Natural killer cell (primary cell): ENCODE data around the gene RBPJL. TPM values are rescaled to one million over a fixed set of nuclear protein-coding genes. Genes with fewer than 3 reads are reported as not detected.

Source experiments
- ATAC-seq, 3 donors: fragments of 150-1000 bp in 2 of 3; fragments of 200-7000 bp in 1 of 3; cut with Tn5 transposase; 1 replicate in 1 of 3; 2 replicates in 2 of 3; pipeline ENCODE4 v1.10.0; 2021; ENCODE audit warnings: mild to moderate bottlenecking in 2 of 3, moderate library complexity in 2 of 3
- DNase-seq, 2 donors: peaks; one replicate each; pipeline versions ENCODE4 v3.0.0 to v3.0.0-alpha.2; 2013 to 2021; ENCODE audit warnings: mixed read lengths in 1 of 2
- H3K27ac ChIP-seq: one replicate; pipeline ENCODE4 v1.5.1; 2013; ENCODE audit warnings: mild to moderate bottlenecking, low read length
- H3K27me3 ChIP-seq: one replicate; pipeline ENCODE4 v1.6.1; 2013; ENCODE audit warnings: low read length; ENCODE audit not compliant: control insufficient read depth, insufficient read depth
- H3K36me3 ChIP-seq: one replicate; pipeline ENCODE4 v1.6.1; 2013; ENCODE audit warnings: low read length; ENCODE audit not compliant: control insufficient read depth, insufficient read depth
- H3K4me1 ChIP-seq: one replicate; pipeline ENCODE4 v1.6.1; 2013; ENCODE audit warnings: low read length; ENCODE audit not compliant: control insufficient read depth, insufficient read depth
- H3K4me3 ChIP-seq: one replicate; pipeline ENCODE4 v1.5.1; 2013; ENCODE audit warnings: low read length
- H3K9me3 ChIP-seq: one replicate; pipeline ENCODE4 v1.6.1; 2013; ENCODE audit warnings: low read length; ENCODE audit not compliant: control insufficient read depth, insufficient read depth
- H3K27ac Mint-ChIP-seq, 2 donors: one replicate each; pipeline ENCODE4 v1.8.0; 2022; ENCODE audit warnings: mild to moderate bottlenecking in 2 of 2, mixed read lengths in 2 of 2, moderate library complexity in 1 of 2
- H3K27me3 Mint-ChIP-seq, 2 donors: one replicate each; pipeline ENCODE4 v1.8.0; 2022; ENCODE audit warnings: low read depth in 2 of 2, mixed read lengths in 2 of 2
- H3K36me3 Mint-ChIP-seq: one replicate; pipeline ENCODE4 v1.8.0; 2022; ENCODE audit warnings: mixed read lengths
- H3K4me1 Mint-ChIP-seq, 2 donors: one replicate each; pipeline ENCODE4 v1.8.0; 2022; ENCODE audit warnings: mixed read lengths in 2 of 2
- H3K4me3 Mint-ChIP-seq: one replicate; pipeline ENCODE4 v1.8.0; 2022; ENCODE audit warnings: mild to moderate bottlenecking, moderate library complexity, mixed read lengths
- H3K9me3 Mint-ChIP-seq, 2 donors: one replicate each; pipeline ENCODE4 v1.8.0; 2022; ENCODE audit warnings: mixed read lengths in 2 of 2
- CTCF ChIP-seq: fragments of 200-600 bp; IDR thresholded peaks from one replicate; pipeline ENCODE4 v1.8.0; 2022; ENCODE audit warnings: antibody characterized with exemption
- WGBS: methylation state at CpG from one replicate; pipeline ENCODE4 v1.1.7; 2013; ENCODE audit warnings: missing lambda C conversion rate; ENCODE audit not compliant: insufficient coverage; 5-methylcytosine and 5-hydroxymethylcytosine counted together
- intact Hi-C: fragments of 100-400 bp; cut with micrococcal nuclease; formaldehyde crosslinking; loops from one replicate; pipeline ENCODE4 v1.14.2; 2022
- total RNA-seq, 4 donors: library from RNA; stranded (reverse); fragments of 120-200 nt in 1 of 4; gene quantifications; one replicate each; pipeline versions ENCODE4 v1.2.3 to v1.2.4, GENCODE V29; 2013 to 2022

The RBPJL gene
- total RNA-seq, 3 donors from 2014 or later (not counting 1 experiment from before 2014, with no cell fraction given): not detected

GRCh38 chr20:45365444-45365970 lies 58.9 kb downstream of the RBPJL start:
- Mint-ChIP-seq H3K36me3 (peaks cover 9% of the 10 kb centered on the region), H3K4me1 (peaks cover 47 to 56% of the 10 kb centered on the region in 2 donors), H3K4me3 (peak overlapping the region; percentile 47), H3K27ac (peak overlapping the region in 1 of 2 donors; percentile 99), H3K27me3 (no peaks in the 10 kb centered on the region), H3K9me3 (no peaks in the 10 kb centered on the region)
- no peak for TF ChIP-seq CTCF
- Histone ChIP-seq H3K27ac (no peak overlapping the region), H3K4me1 (peaks cover 36% of the 10 kb centered on the region), H3K36me3 (peaks cover 31% of the 10 kb centered on the region), H3K4me3 (no peak overlapping the region), H3K27me3 (no peaks in the 10 kb centered on the region), H3K9me3 (no peaks in the 10 kb centered on the region)
- ATAC-seq (no peak), DNase-seq (no peak)
- intact Hi-C loops: no loop called here
- 98% methylated on average over 5 of the region's 5 CpGs for WGBS

- WGBS: 100% methylated on average over 1 of the region's 1 CpG
- no peaks in the 10 kb centered on the region for H3K9me3 Mint-ChIP-seq
- no peaks in the 10 kb centered on the region for H3K27me3 Mint-ChIP-seq
- DNase-seq (no peak), ATAC-seq (no peak)
- H3K4me3 Mint-ChIP-seq: peak overlapping the region; percentile 25
- H3K4me1 ChIP-seq: peaks cover 36% of the 10 kb centered on the region
- no peaks in the 10 kb centered on the region for H3K9me3 ChIP-seq
- peaks cover 31% of the 10 kb centered on the region for H3K36me3 ChIP-seq
- H3K4me3 ChIP-seq: no peak overlapping the region
- no peak for TF ChIP-seq CTCF
- H3K4me1 Mint-ChIP-seq: peaks cover 47 to 56% of the 10 kb centered on the region in 2 donors
- no peak overlapping the region for H3K27ac Mint-ChIP-seq
- intact Hi-C loops: no loop called here
- no peak overlapping the region for H3K27ac ChIP-seq
- H3K36me3 Mint-ChIP-seq: peaks cover 9% of the 10 kb centered on the region
- H3K27me3 ChIP-seq: no peaks in the 10 kb centered on the region
Observed at GRCh38 chr20:45366192-45366591, 59.6 kb downstream of the RBPJL start.

- peaks cover 9% of the 10 kb centered on the region for H3K36me3 Mint-ChIP-seq
- no peaks in the 10 kb centered on the region for H3K27me3 Mint-ChIP-seq
- WGBS: 86% methylated on average over 11 of the region's 11 CpGs
- no peak overlapping the region for H3K4me3 Mint-ChIP-seq
- H3K27ac Mint-ChIP-seq: peak overlapping the region; percentile 83 to 88
- H3K9me3 Mint-ChIP-seq: no peaks in the 10 kb centered on the region
- no peak for TF ChIP-seq CTCF
- no peaks in the 10 kb centered on the region for H3K27me3 ChIP-seq
- ATAC-seq (no peak), DNase-seq (no peak)
- H3K36me3 ChIP-seq: peaks cover 31% of the 10 kb centered on the region
- intact Hi-C loops: no loop called here
- peaks cover 47 to 61% of the 10 kb centered on the region in 2 donors for H3K4me1 Mint-ChIP-seq
- H3K4me1 ChIP-seq: peaks cover 36% of the 10 kb centered on the region
- H3K27ac ChIP-seq: no peak overlapping the region
- H3K4me3 ChIP-seq: no peak overlapping the region
- H3K9me3 ChIP-seq: no peaks in the 10 kb centered on the region
Observed at GRCh38 chr20:45366631-45367030, 60.0 kb downstream of the RBPJL start.

GRCh38 chr20:45367126-45367525 lies 60.5 kb downstream of the RBPJL start:
- no peak for ATAC-seq

More at GRCh38 chr20:45367126-45367525, 60.5 kb downstream of the RBPJL start:
- DNase-seq: no peak
- Histone ChIP-seq H3K27me3 (no peaks in the 10 kb centered on the region), H3K4me1 (peaks cover 37% of the 10 kb centered on the region), H3K36me3 (peaks cover 31% of the 10 kb centered on the region), H3K27ac (no peak overlapping the region), H3K9me3 (no peaks in the 10 kb centered on the region), H3K4me3 (no peak overlapping the region)
- intact Hi-C loops: no loop called here
- peaks cover 48 to 62% of the 10 kb centered on the region in 2 donors for H3K4me1 Mint-ChIP-seq
- H3K27ac Mint-ChIP-seq: peak overlapping the region; percentile 83 to 88
- peaks cover 9% of the 10 kb centered on the region for H3K36me3 Mint-ChIP-seq
- no peaks in the 10 kb centered on the region for H3K9me3 Mint-ChIP-seq
- H3K27me3 Mint-ChIP-seq: no peaks in the 10 kb centered on the region
- no peak for TF ChIP-seq CTCF
- H3K4me3 Mint-ChIP-seq: no peak overlapping the region
